ENCODE data around the gene KLHL20. TPM values are rescaled to one million over a fixed set of nuclear protein-coding genes. Genes with fewer than 3 reads are reported as not detected.

Gene KLHL20
- polyA plus RNA-seq, 1 donor from 2014 or later = 33.2 TPM

DNA sequence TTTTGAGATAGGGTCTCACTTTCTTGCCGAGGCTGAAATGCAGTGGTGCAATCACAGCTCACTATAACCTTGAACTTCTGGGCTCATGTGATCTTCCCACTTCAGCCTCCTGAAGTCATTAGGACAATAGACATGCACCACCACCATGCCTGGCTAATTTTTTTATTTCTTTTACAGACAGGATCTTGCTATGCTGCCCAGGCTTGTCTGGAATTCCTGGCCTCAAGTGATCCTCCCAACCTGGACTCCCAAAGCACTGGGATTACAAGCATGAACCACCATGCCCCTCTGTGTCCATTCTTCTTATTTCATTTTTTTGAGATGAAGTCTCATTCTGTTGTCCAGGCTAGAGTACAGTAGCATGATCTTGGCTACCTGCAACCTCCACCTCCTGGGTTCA is 12.0 kb upstream of the KLHL20 start:
- H3K9me3 ChIP-seq (ENCODE audit: low read length) = no peaks in the 10 kb centered on the region
- H2AFZ ChIP-seq (ENCODE audit: low read depth, low read length) = no peak overlapping the region
- TF ChIP-seq POLR2AphosphoS5 (IDR thresholded peaks at IDR 0.05) = no peak
- no peak for TF ChIP-seq MXI1 (conservative IDR thresholded peaks at IDR 0.05; ENCODE audit: poor library complexity, severe bottlenecking)
- TF ChIP-seq TAF1 (IDR thresholded peaks at IDR 0.05; ENCODE audit: low read depth) = no peak
- TF ChIP-seq EP300 (conservative IDR thresholded peaks at IDR 0.05; ENCODE audit: poor library complexity, severe bottlenecking) = no peak
- no peak for TF ChIP-seq RAD21 (conservative IDR thresholded peaks at IDR 0.05)
- no peak for TF ChIP-seq EZH2 (IDR thresholded peaks at IDR 0.05; ENCODE audit: borderline replicate concordance, insufficient read depth, low read length, poor library complexity, severe bottlenecking)
- TF ChIP-seq, protein P1, sequence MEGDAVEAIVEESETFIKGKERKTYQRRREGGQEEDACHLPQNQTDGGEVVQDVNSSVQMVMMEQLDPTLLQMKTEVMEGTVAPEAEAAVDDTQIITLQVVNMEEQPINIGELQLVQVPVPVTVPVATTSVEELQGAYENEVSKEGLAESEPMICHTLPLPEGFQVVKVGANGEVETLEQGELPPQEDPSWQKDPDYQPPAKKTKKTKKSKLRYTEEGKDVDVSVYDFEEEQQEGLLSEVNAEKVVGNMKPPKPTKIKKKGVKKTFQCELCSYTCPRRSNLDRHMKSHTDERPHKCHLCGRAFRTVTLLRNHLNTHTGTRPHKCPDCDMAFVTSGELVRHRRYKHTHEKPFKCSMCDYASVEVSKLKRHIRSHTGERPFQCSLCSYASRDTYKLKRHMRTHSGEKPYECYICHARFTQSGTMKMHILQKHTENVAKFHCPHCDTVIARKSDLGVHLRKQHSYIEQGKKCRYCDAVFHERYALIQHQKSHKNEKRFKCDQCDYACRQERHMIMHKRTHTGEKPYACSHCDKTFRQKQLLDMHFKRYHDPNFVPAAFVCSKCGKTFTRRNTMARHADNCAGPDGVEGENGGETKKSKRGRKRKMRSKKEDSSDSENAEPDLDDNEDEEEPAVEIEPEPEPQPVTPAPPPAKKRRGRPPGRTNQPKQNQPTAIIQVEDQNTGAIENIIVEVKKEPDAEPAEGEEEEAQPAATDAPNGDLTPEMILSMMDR (IDR thresholded peaks at IDR 0.05; ENCODE audit: poor library complexity, severe bottlenecking) = no peak
- TF ChIP-seq SMC3 (conservative IDR thresholded peaks at IDR 0.05; ENCODE audit: poor library complexity) = no peak
- TF ChIP-seq, protein P2, sequence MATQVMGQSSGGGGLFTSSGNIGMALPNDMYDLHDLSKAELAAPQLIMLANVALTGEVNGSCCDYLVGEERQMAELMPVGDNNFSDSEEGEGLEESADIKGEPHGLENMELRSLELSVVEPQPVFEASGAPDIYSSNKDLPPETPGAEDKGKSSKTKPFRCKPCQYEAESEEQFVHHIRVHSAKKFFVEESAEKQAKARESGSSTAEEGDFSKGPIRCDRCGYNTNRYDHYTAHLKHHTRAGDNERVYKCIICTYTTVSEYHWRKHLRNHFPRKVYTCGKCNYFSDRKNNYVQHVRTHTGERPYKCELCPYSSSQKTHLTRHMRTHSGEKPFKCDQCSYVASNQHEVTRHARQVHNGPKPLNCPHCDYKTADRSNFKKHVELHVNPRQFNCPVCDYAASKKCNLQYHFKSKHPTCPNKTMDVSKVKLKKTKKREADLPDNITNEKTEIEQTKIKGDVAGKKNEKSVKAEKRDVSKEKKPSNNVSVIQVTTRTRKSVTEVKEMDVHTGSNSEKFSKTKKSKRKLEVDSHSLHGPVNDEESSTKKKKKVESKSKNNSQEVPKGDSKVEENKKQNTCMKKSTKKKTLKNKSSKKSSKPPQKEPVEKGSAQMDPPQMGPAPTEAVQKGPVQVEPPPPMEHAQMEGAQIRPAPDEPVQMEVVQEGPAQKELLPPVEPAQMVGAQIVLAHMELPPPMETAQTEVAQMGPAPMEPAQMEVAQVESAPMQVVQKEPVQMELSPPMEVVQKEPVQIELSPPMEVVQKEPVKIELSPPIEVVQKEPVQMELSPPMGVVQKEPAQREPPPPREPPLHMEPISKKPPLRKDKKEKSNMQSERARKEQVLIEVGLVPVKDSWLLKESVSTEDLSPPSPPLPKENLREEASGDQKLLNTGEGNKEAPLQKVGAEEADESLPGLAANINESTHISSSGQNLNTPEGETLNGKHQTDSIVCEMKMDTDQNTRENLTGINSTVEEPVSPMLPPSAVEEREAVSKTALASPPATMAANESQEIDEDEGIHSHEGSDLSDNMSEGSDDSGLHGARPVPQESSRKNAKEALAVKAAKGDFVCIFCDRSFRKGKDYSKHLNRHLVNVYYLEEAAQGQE (IDR thresholded peaks at IDR 0.05; ENCODE audit: borderline replicate concordance) = no peak
- H3K27ac ChIP-seq (ENCODE audit: low read length) = no peak overlapping the region
- no peaks in the 10 kb centered on the region for H3K79me2 ChIP-seq (replicated peaks; ENCODE audit: insufficient read depth, low read length)
- H3K4me2 ChIP-seq (ENCODE audit: low read length) = no peak overlapping the region
- H3K9ac ChIP-seq (ENCODE audit: low read length) = no peak overlapping the region
- H4K20me1 ChIP-seq (ENCODE audit: insufficient read depth) = no peaks in the 10 kb centered on the region
- no peaks in the 10 kb centered on the region for H3K9me2 ChIP-seq (ENCODE audit: insufficient read depth, low read length)
- no peak overlapping the region for H3K4me3 ChIP-seq (ENCODE audit: low read length)
- no peaks in the 10 kb centered on the region for H3K27me3 ChIP-seq (ENCODE audit: insufficient read depth, low read depth, low read length)
- no peaks in the 10 kb centered on the region for H3F3A ChIP-seq (ENCODE audit: insufficient read depth, low read length, poor library complexity, severe bottlenecking)
- H3K36me3 ChIP-seq (ENCODE audit: insufficient read depth, low read length) = no peaks in the 10 kb centered on the region

DNA sequence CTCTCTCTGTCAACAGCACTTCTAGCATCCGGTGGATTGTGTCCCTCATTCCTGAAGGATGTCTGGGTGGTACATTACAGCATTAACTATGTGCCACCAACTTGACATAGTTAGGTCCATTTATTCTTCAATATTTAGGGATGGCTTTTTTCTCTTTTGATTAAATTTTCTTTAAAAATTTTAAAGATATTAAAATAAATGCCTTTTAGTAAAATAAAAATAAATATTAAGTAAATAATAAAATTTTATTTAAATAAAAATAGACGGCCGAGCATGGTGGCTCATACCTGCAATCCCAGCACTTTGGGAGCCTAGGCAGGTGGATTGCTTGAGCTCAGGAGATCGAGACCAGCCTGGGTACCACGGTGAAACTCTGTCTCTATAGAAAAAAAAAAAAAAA is 9.7 kb upstream of the KLHL20 start:
- Histone ChIP-seq H2AFZ (ENCODE audit: low read depth, low read length) (no peak overlapping the region), H3K79me2 (replicated peaks; ENCODE audit: insufficient read depth, low read length) (no peaks in the 10 kb centered on the region), H3K27me3 (ENCODE audit: insufficient read depth, low read depth, low read length) (no peaks in the 10 kb centered on the region), H3K27ac (ENCODE audit: low read length) (no peak overlapping the region), H4K20me1 (ENCODE audit: insufficient read depth) (no peaks in the 10 kb centered on the region), H3K9me3 (ENCODE audit: low read length) (no peaks in the 10 kb centered on the region), H3K4me2 (ENCODE audit: low read length) (no peak overlapping the region), H3K4me3 (ENCODE audit: low read length) (no peak overlapping the region), H3F3A (ENCODE audit: insufficient read depth, low read length, poor library complexity, severe bottlenecking) (no peaks in the 10 kb centered on the region), H3K36me3 (ENCODE audit: insufficient read depth, low read length) (no peaks in the 10 kb centered on the region), H3K9me2 (ENCODE audit: insufficient read depth, low read length) (no peaks in the 10 kb centered on the region), H3K9ac (ENCODE audit: low read length) (no peak overlapping the region)
- TF ChIP-seq, protein P1 (IDR thresholded peaks at IDR 0.05; ENCODE audit: poor library complexity, severe bottlenecking) = no peak
- TF ChIP-seq MXI1 (conservative IDR thresholded peaks at IDR 0.05; ENCODE audit: poor library complexity, severe bottlenecking) = no peak
- no peak for TF ChIP-seq EZH2 (IDR thresholded peaks at IDR 0.05; ENCODE audit: borderline replicate concordance, insufficient read depth, low read length, poor library complexity, severe bottlenecking)
- no peak for TF ChIP-seq RAD21 (conservative IDR thresholded peaks at IDR 0.05)
- TF ChIP-seq, protein P2 (IDR thresholded peaks at IDR 0.05; ENCODE audit: borderline replicate concordance) = no peak
- no peak for TF ChIP-seq EP300 (conservative IDR thresholded peaks at IDR 0.05; ENCODE audit: poor library complexity, severe bottlenecking)
- no peak for TF ChIP-seq TAF1 (IDR thresholded peaks at IDR 0.05; ENCODE audit: low read depth)
- no peak for TF ChIP-seq POLR2AphosphoS5 (IDR thresholded peaks at IDR 0.05)
- TF ChIP-seq SMC3 (conservative IDR thresholded peaks at IDR 0.05; ENCODE audit: poor library complexity) = no peak

All from neural cell (in vitro differentiated cells).